Measurements from ENCODE around the gene DNAH14.

GRCh38 chr1:225063722-225064121 lies 134.2 kb downstream of the DNAH14 start:
- no peak for TF ChIP-seq CTCF (IDR thresholded peaks at IDR 0.05; ENCODE audit: poor library complexity)
- no peak for TF ChIP-seq EZH2phosphoT487 (IDR thresholded peaks at IDR 0.05; ENCODE audit: low read depth, severe bottlenecking, unreplicated experiment)
